Natural killer cell (primary cell): ENCODE measurements around the gene CUL7. TPM values are rescaled to one million over a fixed set of nuclear protein-coding genes. Genes with fewer than 3 reads are reported as not detected.

Source experiments
- ATAC-seq, 3 donors: fragments of 150-1000 bp in 2 of 3; fragments of 200-7000 bp in 1 of 3; cut with Tn5 transposase; 1 replicate in 1 of 3; 2 replicates in 2 of 3; pipeline ENCODE4 v1.10.0; 2021; ENCODE audit warnings: mild to moderate bottlenecking in 2 of 3, moderate library complexity in 2 of 3
- DNase-seq, 2 donors: peaks; one replicate each; pipeline versions ENCODE4 v3.0.0 to v3.0.0-alpha.2; 2013 to 2021; ENCODE audit warnings: mixed read lengths in 1 of 2
- H3K27ac ChIP-seq: one replicate; pipeline ENCODE4 v1.5.1; 2013; ENCODE audit warnings: mild to moderate bottlenecking, low read length
- H3K27me3 ChIP-seq: one replicate; pipeline ENCODE4 v1.6.1; 2013; ENCODE audit warnings: low read length; ENCODE audit not compliant: control insufficient read depth, insufficient read depth
- H3K36me3 ChIP-seq: one replicate; pipeline ENCODE4 v1.6.1; 2013; ENCODE audit warnings: low read length; ENCODE audit not compliant: control insufficient read depth, insufficient read depth
- H3K4me1 ChIP-seq: one replicate; pipeline ENCODE4 v1.6.1; 2013; ENCODE audit warnings: low read length; ENCODE audit not compliant: control insufficient read depth, insufficient read depth
- H3K4me3 ChIP-seq: one replicate; pipeline ENCODE4 v1.5.1; 2013; ENCODE audit warnings: low read length
- H3K9me3 ChIP-seq: one replicate; pipeline ENCODE4 v1.6.1; 2013; ENCODE audit warnings: low read length; ENCODE audit not compliant: control insufficient read depth, insufficient read depth
- H3K27ac Mint-ChIP-seq, 2 donors: one replicate each; pipeline ENCODE4 v1.8.0; 2022; ENCODE audit warnings: mild to moderate bottlenecking in 2 of 2, mixed read lengths in 2 of 2, moderate library complexity in 1 of 2
- H3K27me3 Mint-ChIP-seq, 2 donors: one replicate each; pipeline ENCODE4 v1.8.0; 2022; ENCODE audit warnings: low read depth in 2 of 2, mixed read lengths in 2 of 2
- H3K36me3 Mint-ChIP-seq: one replicate; pipeline ENCODE4 v1.8.0; 2022; ENCODE audit warnings: mixed read lengths
- H3K4me1 Mint-ChIP-seq, 2 donors: one replicate each; pipeline ENCODE4 v1.8.0; 2022; ENCODE audit warnings: mixed read lengths in 2 of 2
- H3K4me3 Mint-ChIP-seq: one replicate; pipeline ENCODE4 v1.8.0; 2022; ENCODE audit warnings: mild to moderate bottlenecking, moderate library complexity, mixed read lengths
- H3K9me3 Mint-ChIP-seq, 2 donors: one replicate each; pipeline ENCODE4 v1.8.0; 2022; ENCODE audit warnings: mixed read lengths in 2 of 2
- WGBS: methylation state at CpG from one replicate; pipeline ENCODE4 v1.1.7; 2013; ENCODE audit warnings: missing lambda C conversion rate; ENCODE audit not compliant: insufficient coverage; 5-methylcytosine and 5-hydroxymethylcytosine counted together
- intact Hi-C: fragments of 100-400 bp; cut with micrococcal nuclease; formaldehyde crosslinking; loops from one replicate; pipeline ENCODE4 v1.14.2; 2022
- total RNA-seq, 4 donors: library from RNA; stranded (reverse); fragments of 120-200 nt in 1 of 4; gene quantifications; one replicate each; pipeline versions ENCODE4 v1.2.3 to v1.2.4, GENCODE V29; 2013 to 2022
- TF ChIP-seq, protein P1 (sequence below): fragments of 200-600 bp; IDR thresholded peaks from one replicate; pipeline ENCODE4 v1.8.0; 2022; ENCODE audit warnings: antibody characterized with exemption

Gene CUL7
- total RNA-seq, 3 donors from 2014 or later (not counting 1 experiment from before 2014, with no cell fraction given) = 9.6 to 10.1 (median 9.9) TPM

GRCh38 chr6:43076464-43077332 lies 23.0 kb upstream of the CUL7 start:
- TF ChIP-seq, protein P1, sequence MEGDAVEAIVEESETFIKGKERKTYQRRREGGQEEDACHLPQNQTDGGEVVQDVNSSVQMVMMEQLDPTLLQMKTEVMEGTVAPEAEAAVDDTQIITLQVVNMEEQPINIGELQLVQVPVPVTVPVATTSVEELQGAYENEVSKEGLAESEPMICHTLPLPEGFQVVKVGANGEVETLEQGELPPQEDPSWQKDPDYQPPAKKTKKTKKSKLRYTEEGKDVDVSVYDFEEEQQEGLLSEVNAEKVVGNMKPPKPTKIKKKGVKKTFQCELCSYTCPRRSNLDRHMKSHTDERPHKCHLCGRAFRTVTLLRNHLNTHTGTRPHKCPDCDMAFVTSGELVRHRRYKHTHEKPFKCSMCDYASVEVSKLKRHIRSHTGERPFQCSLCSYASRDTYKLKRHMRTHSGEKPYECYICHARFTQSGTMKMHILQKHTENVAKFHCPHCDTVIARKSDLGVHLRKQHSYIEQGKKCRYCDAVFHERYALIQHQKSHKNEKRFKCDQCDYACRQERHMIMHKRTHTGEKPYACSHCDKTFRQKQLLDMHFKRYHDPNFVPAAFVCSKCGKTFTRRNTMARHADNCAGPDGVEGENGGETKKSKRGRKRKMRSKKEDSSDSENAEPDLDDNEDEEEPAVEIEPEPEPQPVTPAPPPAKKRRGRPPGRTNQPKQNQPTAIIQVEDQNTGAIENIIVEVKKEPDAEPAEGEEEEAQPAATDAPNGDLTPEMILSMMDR = no peak
- Histone ChIP-seq H3K9me3 (no peaks in the 10 kb centered on the region), H3K4me1 (peaks cover 20% of the 10 kb centered on the region), H3K27me3 (peaks cover 10% of the 10 kb centered on the region), H3K36me3 (peaks cover 6% of the 10 kb centered on the region), H3K27ac (no peak overlapping the region), H3K4me3 (peak overlapping the region; percentile 40)
- Mint-ChIP-seq H3K27ac (no peak overlapping the region), H3K4me3 (peak overlapping the region; percentile 80), H3K4me1 (no peaks in the 10 kb centered on the region), H3K27me3 (peaks cover 0 to 9% of the 10 kb centered on the region in 2 donors), H3K9me3 (no peaks in the 10 kb centered on the region), H3K36me3 (peaks cover 11% of the 10 kb centered on the region)
- WGBS = 1% methylated on average over 72 of the region's 72 CpGs
- no peak for DNase-seq
- intact Hi-C loops = no loop called here
- ATAC-seq = peak in 2 of 3 donors; percentile 27 to 36

- H3K4me1 Mint-ChIP-seq = no peaks in the 10 kb centered on the region
- peaks cover 20% of the 10 kb centered on the region for H3K4me1 ChIP-seq
- H3K36me3 ChIP-seq = peaks cover 6% of the 10 kb centered on the region
- H3K27me3 Mint-ChIP-seq = peaks cover 0 to 6% of the 10 kb centered on the region in 2 donors
- whole genome bisulfite sequencing = 5% methylated on average over 60 of the region's 60 CpGs
- intact Hi-C loops = no loop called here
- H3K27ac Mint-ChIP-seq = no peak within 1 kb of the TSS
- H3K4me3 Mint-ChIP-seq = peak within 1 kb of the TSS; percentile 80
- no peak within 1 kb of the TSS for H3K27ac ChIP-seq
- H3K9me3 ChIP-seq = no peaks in the 10 kb centered on the region
- peaks cover 11% of the 10 kb centered on the region for H3K36me3 Mint-ChIP-seq
- peak within 1 kb of the TSS; percentile 40 for H3K4me3 ChIP-seq
- peaks cover 10% of the 10 kb centered on the region for H3K27me3 ChIP-seq
- peak in 2 of 3 donors; percentile 64 to 73 for ATAC-seq
- H3K9me3 Mint-ChIP-seq = no peaks in the 10 kb centered on the region
- peak in 1 of 2 donors; percentile 55 for DNase-seq
- TF ChIP-seq, protein P1 = no peak
Measured at GRCh38 chr6:43075670-43076463, 22.2 kb upstream of the CUL7 start, which contains the start of gene PTK7. TSS of gene PTK7 (plus strand) at chr6:43076314. CDS start at chr6:43076489, 175 bp downstream.

GRCh38 chr6:43074847-43075669 lies 21.4 kb upstream of the CUL7 start:
- WGBS = 90% methylated on average over 5 of the region's 6 CpGs
- H3K27ac Mint-ChIP-seq = no peak overlapping the region
- intact Hi-C loops = no loop called here
- ATAC-seq = no peak
- TF ChIP-seq, protein P1 = no peak
- Histone ChIP-seq H3K4me3 (no peak overlapping the region), H3K4me1 (peaks cover 20% of the 10 kb centered on the region), H3K27ac (no peak overlapping the region), H3K9me3 (no peaks in the 10 kb centered on the region), H3K36me3 (peaks cover 6% of the 10 kb centered on the region), H3K27me3 (peaks cover 10% of the 10 kb centered on the region)
- DNase-seq = no peak
- H3K4me3 Mint-ChIP-seq = peak overlapping the region; percentile 58
- H3K27me3 Mint-ChIP-seq = peaks cover 0 to 6% of the 10 kb centered on the region in 2 donors
- no peaks in the 10 kb centered on the region for H3K4me1 Mint-ChIP-seq
- H3K9me3 Mint-ChIP-seq = no peaks in the 10 kb centered on the region
- peaks cover 11% of the 10 kb centered on the region for H3K36me3 Mint-ChIP-seq
